K562 (cell line): Measurements from ENCODE around the gene ATF6B. TPM values are rescaled to one million over a fixed set of nuclear protein-coding genes. Genes with fewer than 3 reads are reported as not detected.

Source experiments
- BRD4 ChIP-seq: fragments of 200-600 bp; sonication (generic); IDR thresholded peaks from 2 replicates; pipeline ENCODE4 v1.6.1; 2017; ENCODE audit warnings: inconsistent platforms
- CBFA2T2 ChIP-seq: fragments of 450-650 bp; conservative IDR thresholded peaks from 2 replicates; pipeline ENCODE4 v1.6.1; 2017; ENCODE audit warnings: mild to moderate bottlenecking
- FIP1L1 ChIP-seq: fragments of 200-400 bp; formaldehyde crosslinking; IDR thresholded peaks from 2 replicates; pipeline ENCODE4 v1.6.1; 2018; ENCODE audit warnings: mild to moderate bottlenecking, low read depth, low read length; ENCODE audit not compliant: poor library complexity, severe bottlenecking
- FOSL1 ChIP-seq: fragments of 200-800 bp; sonication (Bioruptor generic); conservative IDR thresholded peaks from 2 replicates; pipeline ENCODE4 v1.6.1; 2016; ENCODE audit warnings: missing genetic modification characterization, missing compliant biosample characterization
- HNRNPH1 ChIP-seq: fragments of 200-400 bp; formaldehyde crosslinking; optimal IDR thresholded peaks from 2 replicates; pipeline ENCODE3; 2017; ENCODE audit warnings: low read depth, mild to moderate bottlenecking, low read length, moderate library complexity
- KDM4B ChIP-seq, 2 experiments: fragments of 450-650 bp in 1 of 2; sonication (generic) in 1 of 2; IDR thresholded peaks; 2 replicates each; pipeline ENCODE4 v1.6.1; 2016 to 2017; ENCODE audit warnings: borderline replicate concordance in 2 of 2, antibody characterized with exemption in 1 of 2, low read depth in 1 of 2, mild to moderate bottlenecking in 1 of 2
- LARP7 ChIP-seq: fragments of 450-650 bp; IDR thresholded peaks from 2 replicates; pipeline ENCODE4 v1.6.1; 2016
- MYC ChIP-seq, 2 experiments: fragments of 250-450 bp in 1 of 2; sonication (Bioruptor Pico) in 1 of 2; IDR thresholded peaks; 2 replicates each; pipeline versions ENCODE4 v1.5.1 to v1.6.1; 2012 to 2021; ENCODE audit warnings: low read depth in 2 of 2, borderline replicate concordance in 1 of 2, improper control_type of control experiment in 1 of 2, low read length in 1 of 2, mild to moderate bottlenecking in 1 of 2, moderate library complexity in 1 of 2
- MYNN ChIP-seq, 2 experiments: sonication (generic); formaldehyde crosslinking in 1 of 2; IDR thresholded peaks; 2 replicates each; pipeline versions ENCODE4 v1.5.0 to v1.6.1; 2016 to 2020; ENCODE audit warnings: antibody characterized with exemption in 1 of 2, missing genetic modification reagents in 1 of 2
- NCOA6 ChIP-seq: fragments of 450-650 bp; IDR thresholded peaks from 2 replicates; pipeline ENCODE4 v1.6.1; 2017; ENCODE audit warnings: mild to moderate bottlenecking
- NR0B1 ChIP-seq: fragments of 450-650 bp; IDR thresholded peaks from one replicate; pipeline ENCODE4 v1.6.1; 2018; ENCODE audit warnings: mild to moderate bottlenecking, moderate library complexity; ENCODE audit not compliant: partially characterized antibody
- TEAD1 ChIP-seq, 2 experiments: fragments of 450-650 bp in 1 of 2; sonication (generic) in 1 of 2; formaldehyde crosslinking; IDR thresholded peaks; 2 replicates each; pipeline versions ENCODE4 v1.4.0 to v1.8.0; 2020 to 2022; ENCODE audit warnings: mild to moderate bottlenecking in 2 of 2, missing genetic modification reagents in 1 of 2
- TEAD4 ChIP-seq, 2 experiments: sonication (generic) in 1 of 2; formaldehyde crosslinking in 1 of 2; IDR thresholded peaks; 2 replicates each; pipeline versions ENCODE4 v1.6.1 to v1.8.0; 2012 to 2022; ENCODE audit warnings: borderline replicate concordance in 1 of 2, inconsistent platforms in 1 of 2, low read length in 1 of 2, mild to moderate bottlenecking in 1 of 2, missing genetic modification reagents in 1 of 2
- TFE3 ChIP-seq: fragments of 450-650 bp; formaldehyde crosslinking; IDR thresholded peaks from 2 replicates; pipeline ENCODE4 v1.4.0; 2020; ENCODE audit warnings: mild to moderate bottlenecking, mixed read lengths
- ZBTB7A ChIP-seq: IDR thresholded peaks from 2 replicates; pipeline ENCODE4 v1.6.1; 2011; ENCODE audit warnings: low read depth, mild to moderate bottlenecking, low read length, moderate library complexity, borderline replicate concordance; ENCODE audit not compliant: control insufficient read depth
- ZC3H11A ChIP-seq: IDR thresholded peaks from 2 replicates; pipeline ENCODE4 v1.6.1; 2012; ENCODE audit warnings: low read depth, low read length, improper control_type of control experiment
- ZC3H8 ChIP-seq: fragments of 450-650 bp; IDR thresholded peaks from 2 replicates; pipeline ENCODE4 v1.6.1; 2017
- ZNF239 ChIP-seq: fragments of 250-450 bp; sonication (Bioruptor Pico); IDR thresholded peaks from 2 replicates; pipeline ENCODE4 v1.4.0; 2020; ENCODE audit warnings: mild to moderate bottlenecking
- ZNF780A ChIP-seq: fragments of 250-450 bp; sonication (Bioruptor Pico); IDR thresholded peaks from 2 replicates; pipeline ENCODE4 v1.5.0; 2021; ENCODE audit warnings: mild to moderate bottlenecking
- polyA plus RNA-seq, 8 experiments: library from polyadenylated mRNA; depleted of rRNA in 4 of 8; stranded (reverse) in 5 of 8; unstranded in 3 of 8; fragments of >200 nt; fragmentation: Nextera tagmentation in 2 of 8; fragmentation: Illumina TruSeq in 1 of 8; extraction: Ambion mirVana in 2 of 8; extraction: Trizol in 1 of 8; gene quantifications; 2 replicates each; pipeline versions ENCODE4 v1.2.1 to v1.2.3, GENCODE V29; 2011 to 2014; ENCODE audit warnings: inconsistent platforms in 1 of 8, missing spikeins in 1 of 8
- total RNA-seq, 7 experiments: library from RNA; depleted of rRNA in 6 of 7; stranded (reverse); fragments of >200 nt in 6 of 7; fragmentation: Illumina TruSeq in 2 of 7; extraction: Trizol in 2 of 7; gene quantifications; 2 replicates each; pipeline versions ENCODE4 v1.2.1 to v1.2.3, GENCODE V29; 2011 to 2021; ENCODE audit warnings: low replicate concordance in 1 of 7
- TF ChIP-seq, protein P1 (sequence below), 3 experiments: fragments of 200-800 bp in 1 of 3; sonication (Bioruptor generic) in 1 of 3; sonication (generic) in 1 of 3; formaldehyde crosslinking in 1 of 3; IDR thresholded peaks; 2 replicates each; pipeline versions ENCODE4 v1.6.1 to v1.8.0; 2016 to 2022; ENCODE audit warnings: mild to moderate bottlenecking in 2 of 3, missing compliant biosample characterization in 2 of 3, missing genetic modification characterization in 2 of 3, missing genetic modification reagents in 1 of 3
- TF ChIP-seq, protein P2 (sequence below): sonication (generic); formaldehyde crosslinking; IDR thresholded peaks from 2 replicates; pipeline ENCODE4 v1.8.1; 2023; ENCODE audit warnings: mild to moderate bottlenecking, missing genetic modification reagents

The ATF6B gene
- total and polyA plus RNA-seq, 9 of the 15 experiments (the other 6 are each of a cell fraction or from before 2014, with no cell fraction given), result 20.7 to 131 (median 31.7) TPM

- TF ChIP-seq TFE3 (CRISPR knock-in tag) (no peak), KDM4B (IDR thresholded peaks at IDR 0.05; ENCODE audit: borderline replicate concordance in 2 of 2, low read depth in 1 of 2) (no peak), ZC3H8 (no peak), ZBTB7A (no peak), HNRNPH1 (no peak), FOSL1 (tag) (peak; percentile 91), FIP1L1 (no peak), LARP7 (no peak), TEAD4 (IDR thresholded peaks at IDR 0.05; ENCODE audit: low read length) (peak; percentile 15; the same call in 1 of the 2 replicates), TEAD4 (CRISPR knock-in tag; IDR thresholded peaks at IDR 0.05; ENCODE audit: borderline replicate concordance) (no peak), MYC (IDR thresholded peaks at IDR 0.05; ENCODE audit: low read depth, low read length) (no peak), MYC (CRISPR knock-in tag; IDR thresholded peaks at IDR 0.05; ENCODE audit: borderline replicate concordance, low read depth) (no peak), BRD4 (no peak), NCOA6 (no peak), MYNN (IDR thresholded peaks at IDR 0.05) (no peak), MYNN (CRISPR knock-in tag; IDR thresholded peaks at IDR 0.05) (no peak), TEAD1 (CRISPR knock-in tag; IDR thresholded peaks at IDR 0.05) (no peak), ZC3H11A (no peak), ZNF780A (CRISPR knock-in tag) (no peak), ZNF239 (CRISPR knock-in tag) (no peak), NR0B1 (no peak), CBFA2T2 (peak; percentile 31; the same call in 1 of the 2 replicates)
- TF ChIP-seq, protein P1, sequence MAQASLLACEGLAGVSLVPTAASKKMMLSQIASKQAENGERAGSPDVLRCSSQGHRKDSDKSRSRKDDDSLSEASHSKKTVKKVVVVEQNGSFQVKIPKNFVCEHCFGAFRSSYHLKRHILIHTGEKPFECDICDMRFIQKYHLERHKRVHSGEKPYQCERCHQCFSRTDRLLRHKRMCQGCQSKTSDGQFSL (CRISPR knock-in tag; IDR thresholded peaks at IDR 0.05), result no peak
- TF ChIP-seq, protein P1 (tag; IDR thresholded peaks at IDR 0.05), result no peak
- TF ChIP-seq, protein P2, sequence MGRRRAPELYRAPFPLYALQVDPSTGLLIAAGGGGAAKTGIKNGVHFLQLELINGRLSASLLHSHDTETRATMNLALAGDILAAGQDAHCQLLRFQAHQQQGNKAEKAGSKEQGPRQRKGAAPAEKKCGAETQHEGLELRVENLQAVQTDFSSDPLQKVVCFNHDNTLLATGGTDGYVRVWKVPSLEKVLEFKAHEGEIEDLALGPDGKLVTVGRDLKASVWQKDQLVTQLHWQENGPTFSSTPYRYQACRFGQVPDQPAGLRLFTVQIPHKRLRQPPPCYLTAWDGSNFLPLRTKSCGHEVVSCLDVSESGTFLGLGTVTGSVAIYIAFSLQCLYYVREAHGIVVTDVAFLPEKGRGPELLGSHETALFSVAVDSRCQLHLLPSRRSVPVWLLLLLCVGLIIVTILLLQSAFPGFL (CRISPR knock-in tag), result no peak
These were observed 41.1 kb downstream of the ATF6B start (continued) for GRCh38 chr6:32086661-32087573.
